CD4-positive, alpha-beta T cell treated with Interleukin-15 for 4 hours (primary cell): ENCODE data around the gene PSTK.

ENCODE experiments used
- DNase-seq: peaks from one replicate; pipeline ENCODE4 v3.0.0-alpha.2; 2020; ENCODE audit warnings: low spot score

PSTK gene, protein sequence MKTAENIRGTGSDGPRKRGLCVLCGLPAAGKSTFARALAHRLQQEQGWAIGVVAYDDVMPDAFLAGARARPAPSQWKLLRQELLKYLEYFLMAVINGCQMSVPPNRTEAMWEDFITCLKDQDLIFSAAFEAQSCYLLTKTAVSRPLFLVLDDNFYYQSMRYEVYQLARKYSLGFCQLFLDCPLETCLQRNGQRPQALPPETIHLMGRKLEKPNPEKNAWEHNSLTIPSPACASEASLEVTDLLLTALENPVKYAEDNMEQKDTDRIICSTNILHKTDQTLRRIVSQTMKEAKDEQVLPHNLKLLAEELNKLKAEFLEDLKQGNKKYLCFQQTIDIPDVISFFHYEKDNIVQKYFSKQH

DNA sequence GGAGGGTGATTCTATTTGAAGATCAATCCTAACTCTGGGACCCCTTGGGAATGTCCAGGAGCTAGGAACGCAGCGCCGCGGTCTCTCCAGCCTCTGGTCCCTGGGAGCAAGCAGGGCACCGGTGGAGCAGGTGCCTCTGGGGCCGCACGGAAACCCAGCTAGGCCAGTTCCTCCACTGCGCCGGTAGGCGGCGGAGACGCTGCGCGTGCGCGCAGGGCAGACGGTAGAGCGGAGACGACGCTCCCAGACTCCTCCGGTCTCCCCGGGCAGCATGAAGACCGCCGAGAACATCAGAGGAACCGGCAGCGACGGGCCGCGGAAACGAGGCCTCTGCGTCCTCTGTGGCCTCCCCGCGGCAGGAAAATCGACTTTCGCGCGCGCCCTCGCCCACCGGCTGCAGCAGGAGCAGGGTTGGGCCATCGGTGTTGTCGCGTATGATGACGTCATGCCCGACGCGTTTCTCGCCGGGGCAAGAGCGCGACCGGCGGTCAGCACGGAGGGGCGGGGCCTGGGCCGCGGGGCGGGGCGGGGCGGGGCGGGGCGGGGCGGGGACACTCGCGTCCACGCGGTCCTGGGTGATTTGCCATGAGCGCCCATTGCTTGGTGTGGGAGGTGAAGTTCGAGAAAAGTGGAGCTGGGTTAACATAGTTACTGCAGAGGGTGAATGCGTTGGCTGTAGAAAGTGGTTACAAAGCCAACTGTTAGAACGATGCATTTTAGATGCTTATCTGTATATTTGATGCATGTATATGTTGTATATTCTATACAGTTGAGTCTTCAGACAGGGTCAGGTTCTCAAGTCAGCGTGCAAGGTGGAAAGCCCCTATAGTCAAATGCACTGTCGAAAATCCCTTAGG is at the start of gene PSTK:
TSS of gene PSTK (plus strand) at position 193 of the 857 bp plus-strand sequence. CDS start at position 272, 79 bp downstream.
- peak; percentile 87 for DNase-seq

DNA sequence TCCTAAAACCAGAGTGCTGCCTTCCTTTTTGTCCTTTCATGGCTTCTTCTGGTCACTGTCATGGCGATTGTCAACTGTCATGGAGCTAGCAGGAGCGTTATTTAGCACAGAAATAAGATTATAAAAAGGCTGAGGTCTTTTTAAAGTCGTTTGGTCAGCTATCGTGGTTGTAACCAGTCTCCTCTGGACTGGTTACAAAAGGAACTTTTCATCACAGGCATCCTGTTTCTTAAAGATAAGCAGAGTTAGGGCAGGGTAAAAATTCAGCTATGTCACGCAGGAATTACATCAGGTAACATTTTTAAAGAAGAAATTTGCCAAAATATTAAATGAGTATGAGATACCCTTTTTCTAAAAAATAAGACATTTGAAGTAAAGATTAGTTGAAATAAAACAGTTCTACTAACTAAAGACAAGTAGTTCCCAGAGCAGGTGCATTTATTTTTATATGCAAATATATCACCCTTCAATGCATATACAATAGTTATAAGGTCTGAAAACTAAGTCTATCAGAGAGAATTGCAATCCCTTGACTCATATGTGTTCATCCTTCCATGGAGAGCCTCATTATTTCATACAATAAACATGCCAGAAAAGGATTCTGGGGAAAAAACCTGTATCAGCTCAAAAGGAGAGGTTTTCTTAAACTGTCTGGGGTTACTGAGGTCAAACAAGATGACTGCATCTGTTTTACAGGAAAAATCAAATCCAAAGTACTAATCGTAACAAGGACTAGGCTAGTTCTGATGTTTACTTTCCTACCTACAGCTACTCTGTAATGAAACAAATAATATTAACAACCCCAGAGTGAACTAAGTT is 48.9 kb upstream of the PSTK start:
- no peak for DNase-seq

DNA sequence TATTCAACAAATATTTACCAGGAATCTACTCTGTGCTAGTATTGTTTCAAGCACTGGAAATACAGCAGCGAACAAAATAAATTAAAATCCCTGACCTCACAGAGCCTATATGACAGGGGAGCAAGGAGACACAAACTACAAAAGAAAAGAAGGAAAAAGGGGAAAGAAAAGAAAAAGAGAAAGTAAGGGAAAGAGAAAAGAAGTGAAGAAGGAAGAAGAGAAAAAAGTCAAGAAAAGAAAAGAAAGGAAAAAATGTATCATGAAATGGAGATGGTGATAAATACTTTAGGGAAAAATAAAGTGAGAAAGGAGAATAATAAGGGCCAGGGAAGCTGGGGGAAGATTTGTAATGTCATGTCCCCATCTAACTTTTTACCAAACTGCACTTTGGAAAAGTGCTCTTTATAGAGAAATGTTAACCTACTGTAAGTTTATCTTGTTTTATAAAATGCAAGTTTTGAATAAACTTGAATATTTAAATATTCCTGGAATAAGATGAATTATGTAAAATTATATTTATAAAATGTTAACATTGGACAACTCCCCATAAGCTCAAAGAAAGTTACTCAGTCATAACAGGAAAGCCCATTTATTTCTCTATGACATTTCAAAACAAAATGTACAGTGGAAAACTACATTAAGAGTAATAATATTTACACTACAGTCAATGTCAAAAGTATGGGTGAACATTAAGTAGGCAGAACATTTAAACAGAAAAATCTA is 40.9 kb upstream of the PSTK start:
- no peak for DNase-seq

DNA sequence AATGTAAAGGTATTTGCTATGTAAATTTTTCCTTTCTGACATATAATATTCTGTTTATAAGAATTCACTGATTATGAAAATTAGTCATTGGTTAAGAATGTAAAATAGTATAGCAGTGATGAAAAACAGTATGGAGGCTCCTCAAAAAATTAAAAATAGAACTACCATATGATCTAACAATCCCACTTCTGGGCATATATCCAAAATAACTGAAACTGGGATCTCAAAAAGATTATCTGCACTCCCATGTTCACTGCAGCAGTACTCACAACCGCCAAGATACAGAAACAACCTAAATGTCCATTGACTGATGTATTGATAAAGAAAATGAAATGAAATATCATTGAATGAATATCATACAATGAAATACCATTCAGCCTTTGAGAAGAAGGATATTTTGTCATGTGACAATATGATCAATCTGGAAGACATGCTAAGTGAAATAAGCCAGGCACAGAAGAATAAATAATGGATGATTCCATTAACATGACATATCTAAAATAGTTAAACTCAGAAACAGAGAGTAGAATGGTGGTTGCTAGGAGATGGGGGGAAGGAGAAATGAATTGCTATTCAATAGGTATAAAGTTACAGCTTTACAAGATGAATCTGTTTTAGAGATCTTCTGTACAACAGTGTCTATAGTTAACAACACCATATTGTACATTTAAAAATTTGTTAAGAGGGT is 40.2 kb upstream of the PSTK start:
- no peak for DNase-seq

DNA sequence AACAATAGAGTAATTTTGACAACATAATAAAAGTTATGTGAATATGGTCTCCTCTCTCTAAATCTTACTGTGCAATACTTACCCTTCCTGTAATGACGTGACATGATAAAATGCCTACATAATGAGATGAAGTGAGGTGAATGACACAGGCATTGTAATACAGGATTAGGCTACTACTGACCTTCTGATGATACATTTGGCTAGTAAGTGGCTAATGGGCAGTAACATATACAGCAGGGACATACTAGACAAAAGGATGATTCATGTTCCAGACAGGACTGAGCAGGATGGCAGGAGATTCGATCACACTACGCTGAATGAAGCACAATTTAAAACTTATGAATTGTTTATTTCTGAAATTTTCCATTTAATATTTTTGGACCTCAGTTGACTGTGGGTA is 30.9 kb upstream of the PSTK start:
- no peak for DNase-seq

DNA sequence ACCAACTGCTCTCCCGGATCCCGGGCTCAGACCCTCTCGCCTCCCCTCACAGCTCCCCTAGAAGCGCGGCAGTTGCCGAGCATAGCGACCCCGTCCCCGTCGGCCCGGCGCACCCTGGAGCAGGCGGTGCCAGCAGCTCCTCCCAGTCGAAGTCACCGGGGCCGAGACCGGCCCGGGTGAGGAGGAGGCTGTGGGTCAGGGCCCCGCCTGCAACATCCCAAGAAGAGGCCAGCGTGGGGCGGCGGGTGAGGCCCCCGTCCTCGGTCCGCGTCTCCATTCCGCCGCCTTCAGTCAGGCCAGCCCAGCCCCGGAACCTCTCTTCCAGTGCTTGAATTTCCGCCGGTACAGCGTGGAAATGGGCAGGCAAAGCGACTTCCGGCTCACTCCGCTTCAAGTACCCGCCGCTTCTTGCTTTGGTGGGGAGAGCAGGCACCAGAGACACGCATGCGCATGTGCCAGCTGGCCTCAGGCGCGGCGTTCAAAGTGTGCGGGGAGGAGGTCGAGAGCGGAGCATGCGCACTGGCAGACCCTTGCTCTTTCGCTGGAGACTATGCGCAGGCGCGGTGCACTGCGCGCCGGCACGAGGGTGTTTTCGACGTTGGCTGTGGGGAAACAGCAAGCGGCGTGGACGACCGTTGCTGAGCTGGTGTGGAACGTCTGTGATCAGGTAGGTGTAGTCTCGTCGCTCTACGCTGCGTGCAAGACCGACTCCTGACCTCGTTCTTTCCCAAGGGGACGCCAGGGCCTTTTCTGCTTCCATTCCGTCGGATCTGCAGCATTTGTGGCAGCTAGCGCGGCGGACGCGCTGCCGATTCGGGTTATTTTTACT is 26.1 kb upstream of the PSTK start, which contains the start of gene C10orf88:
TSS of gene C10orf88 (minus strand) at position 326 of the 829 bp plus-strand sequence. CDS start at position 277, 49 bp downstream.
- DNase-seq: peak; percentile 98

DNA sequence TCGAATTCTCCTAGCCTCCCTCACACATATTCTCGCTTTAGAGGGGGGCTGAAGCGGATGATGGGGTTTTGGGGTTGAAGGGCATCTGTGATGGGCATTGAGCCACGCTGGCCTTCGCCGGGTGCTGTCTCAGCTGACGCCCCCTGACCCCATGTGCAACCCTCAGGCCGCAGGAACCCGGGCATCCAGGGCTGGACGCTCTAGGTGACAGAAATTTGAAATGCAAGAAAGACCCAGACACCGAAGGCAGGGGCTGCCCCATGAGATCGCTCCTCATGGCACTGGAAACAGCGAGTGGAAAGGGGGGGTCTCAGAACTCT is 25.5 kb upstream of the PSTK start:
- DNase-seq: no peak

DNA sequence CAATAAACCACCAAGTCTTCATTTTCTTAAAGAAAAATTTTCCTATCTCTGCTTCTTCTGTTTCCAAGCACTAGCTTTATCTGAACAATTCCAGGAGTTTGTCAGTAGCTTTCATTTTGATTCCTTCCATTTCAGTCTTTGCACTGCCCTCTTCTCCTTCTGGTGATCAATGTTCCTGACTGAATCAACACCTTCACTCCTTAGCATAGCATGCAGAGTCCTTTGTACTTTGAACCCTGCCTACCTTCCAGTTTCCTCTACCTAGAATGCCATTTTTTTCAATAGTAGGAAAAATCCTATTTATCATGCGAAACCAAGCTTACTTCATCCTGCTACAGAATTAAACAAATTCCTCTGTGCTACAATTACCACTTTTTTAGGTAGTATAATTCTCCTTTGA is 24.3 kb upstream of the PSTK start:
- no peak for DNase-seq

DNA sequence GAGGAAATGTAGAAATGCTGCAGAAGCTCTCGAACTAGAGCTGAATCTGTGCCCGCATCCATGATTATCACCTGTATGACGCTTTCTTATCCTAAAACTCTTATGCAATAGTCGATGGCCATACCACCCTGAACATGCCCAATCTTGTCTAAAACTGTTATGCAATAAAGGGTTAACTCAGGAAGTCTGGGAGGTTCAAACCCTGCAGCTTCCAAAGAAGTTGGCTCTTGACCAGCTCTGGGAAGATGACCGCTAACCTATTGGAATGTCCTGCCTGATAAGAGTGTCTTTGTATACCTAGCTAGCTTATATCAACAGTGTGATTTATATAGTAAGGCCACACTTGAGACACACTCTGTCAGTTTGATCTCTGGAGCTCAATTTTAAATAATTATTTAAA is 22.7 kb upstream of the PSTK start:
- DNase-seq: no peak

DNA sequence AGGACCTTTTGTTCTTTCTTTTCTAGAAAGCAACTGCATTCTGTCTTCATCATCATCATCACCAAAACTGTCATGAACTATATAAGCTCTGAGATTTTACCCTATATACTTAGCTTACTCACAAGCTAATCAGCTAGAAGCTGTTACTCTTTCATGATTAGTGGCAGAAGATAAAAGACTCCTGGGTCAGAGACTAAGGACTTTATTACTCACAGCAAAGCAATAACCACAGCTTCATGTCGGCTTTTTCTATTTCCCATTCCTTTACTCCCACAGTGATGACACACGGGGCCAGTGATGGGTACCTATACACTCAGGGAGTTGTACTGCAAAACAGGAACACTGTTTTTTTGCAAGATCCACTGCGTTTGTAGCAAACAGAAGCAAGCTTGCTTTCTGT is 17.8 kb upstream of the PSTK start:
- DNase-seq: no peak

DNA sequence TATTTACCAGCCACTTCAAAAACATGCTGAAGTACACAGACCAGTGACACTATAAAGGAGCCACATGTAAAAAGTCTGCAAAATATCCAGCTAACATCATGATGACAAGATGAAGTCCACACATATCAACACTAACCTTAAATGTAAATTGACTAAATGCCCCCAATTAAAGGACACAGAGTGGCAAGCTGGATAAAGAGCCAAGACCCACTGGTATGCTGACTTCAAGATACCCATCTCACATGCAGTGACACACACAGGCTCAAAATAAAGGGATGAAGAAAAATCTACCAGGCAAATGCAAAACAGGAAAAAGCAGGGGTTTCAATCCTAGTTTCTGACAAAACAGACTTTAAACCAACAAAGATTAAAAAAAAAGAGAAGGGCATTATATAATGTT is 13.3 kb upstream of the PSTK start:
- DNase-seq: no peak

DNA sequence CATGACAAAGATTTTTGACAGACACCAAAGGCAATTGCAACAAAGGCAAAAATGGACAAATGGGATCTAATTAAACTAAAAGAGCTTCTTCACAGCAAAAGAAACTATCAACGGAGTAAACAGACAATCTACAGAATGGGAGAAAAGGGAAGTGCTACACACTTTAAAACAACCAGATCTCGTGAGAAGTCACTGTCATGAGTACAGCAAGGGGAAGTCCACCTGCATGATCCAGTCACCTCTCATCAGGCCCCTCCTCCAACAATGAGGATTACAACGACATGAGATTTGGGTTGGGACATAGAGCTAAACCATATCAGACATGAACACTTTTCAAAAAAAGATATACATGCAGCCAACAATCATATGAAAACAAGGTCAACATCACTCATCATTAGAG is 11.5 kb upstream of the PSTK start:
- DNase-seq: no peak

DNA sequence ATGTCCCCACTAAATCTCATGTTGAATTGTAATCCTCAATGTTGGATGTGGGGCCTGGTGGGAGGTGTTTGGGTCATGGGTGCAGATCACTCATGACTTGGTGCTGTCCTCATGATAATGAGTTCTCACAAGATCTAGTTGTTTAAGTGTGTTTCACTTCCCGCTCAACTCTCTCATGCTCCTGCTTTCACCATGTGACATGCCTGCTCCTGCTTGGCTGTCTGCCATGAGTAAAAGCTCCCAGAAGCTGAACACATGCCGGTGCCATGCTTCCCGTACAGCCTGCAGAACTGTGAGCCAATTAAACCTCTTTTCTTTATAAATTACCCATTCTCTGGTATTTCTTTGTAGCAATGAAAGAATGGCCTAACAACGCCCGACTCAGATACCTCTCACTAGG is 6.2 kb upstream of the PSTK start:
- DNase-seq: no peak

DNA sequence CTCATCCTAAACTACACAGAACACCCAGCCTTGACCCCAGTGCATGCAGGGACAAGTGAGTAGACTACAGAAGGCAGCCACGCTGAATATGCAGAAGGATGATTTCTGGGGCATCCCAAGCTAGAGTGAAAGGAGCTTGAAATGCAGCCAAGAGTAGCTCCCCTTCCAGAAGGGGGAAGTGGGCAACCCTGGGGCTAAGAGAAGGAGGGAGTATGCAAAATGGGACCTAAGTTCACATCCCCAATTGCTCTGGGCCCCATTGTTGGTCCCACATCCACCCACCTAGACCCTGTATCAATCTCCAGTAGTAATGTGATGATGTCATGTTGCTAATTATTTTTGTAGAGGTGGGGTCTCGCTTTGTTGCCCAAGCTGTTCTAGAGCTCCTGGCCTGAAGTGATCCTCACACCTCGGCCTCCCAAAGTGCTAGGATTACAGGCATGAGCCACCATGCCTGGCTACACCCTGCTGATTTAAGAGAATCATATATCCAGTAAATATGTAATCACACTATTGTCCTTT is 5.6 kb upstream of the PSTK start:
- no peak for DNase-seq

DNA sequence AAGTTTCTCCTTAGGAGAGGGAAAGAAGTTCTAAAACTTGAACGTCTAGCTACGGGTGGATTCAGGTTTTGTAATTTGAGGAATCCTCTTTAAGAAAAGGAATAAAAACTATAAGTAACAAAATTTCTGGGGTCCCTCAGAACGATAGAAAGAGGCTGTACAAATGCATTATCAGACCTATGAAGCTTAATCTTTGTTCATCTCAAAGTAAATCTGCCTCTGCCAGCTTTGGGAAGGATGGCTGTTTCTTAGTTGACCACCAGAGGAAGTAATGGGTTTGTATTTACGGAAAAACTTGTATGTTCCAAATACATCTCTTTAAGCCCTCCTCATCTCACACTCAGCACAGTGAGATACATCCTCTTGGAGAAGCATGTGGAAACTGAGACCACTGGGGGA is 864 bp downstream of the PSTK start:
- DNase-seq: peak; percentile 1

DNA sequence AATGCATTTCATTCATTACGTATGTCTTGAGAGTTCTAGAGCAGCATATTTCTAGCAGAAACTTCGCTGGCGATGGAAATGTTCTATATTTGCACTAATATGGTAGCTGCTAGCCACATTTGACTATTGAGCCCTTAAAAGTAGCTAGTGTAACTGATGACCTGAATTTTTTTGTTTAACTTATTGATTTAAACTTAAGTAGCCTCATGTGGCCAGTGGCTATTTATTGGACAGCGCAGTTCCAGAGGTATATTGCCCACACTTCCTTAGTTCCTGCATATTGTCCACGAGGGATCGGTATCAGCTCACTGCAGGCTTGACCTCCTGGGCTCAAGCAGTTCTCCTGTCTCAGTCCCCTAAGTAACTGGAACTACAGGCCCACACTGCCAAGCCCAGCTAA is 3.7 kb downstream of the PSTK start:
- DNase-seq: no peak

DNA sequence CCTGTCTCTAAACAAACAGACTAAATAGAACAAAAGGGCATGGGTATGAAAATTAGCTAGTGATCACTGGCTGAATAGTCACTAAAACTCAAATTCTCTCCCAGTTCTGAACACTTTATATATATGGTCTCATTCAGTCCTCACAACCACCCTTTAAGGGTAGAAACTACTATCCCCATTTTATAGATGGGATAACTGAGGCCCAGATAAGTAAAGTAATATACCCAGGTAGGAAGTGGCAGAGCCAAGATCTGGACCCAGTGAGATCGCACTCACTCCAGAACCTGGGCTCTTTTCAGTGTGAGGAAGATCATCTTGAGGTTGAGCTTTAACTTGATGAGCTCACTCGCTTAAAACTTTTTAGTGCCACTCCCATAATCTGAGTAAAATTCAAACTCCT is 4.5 kb downstream of the PSTK start:
- no peak for DNase-seq

DNA sequence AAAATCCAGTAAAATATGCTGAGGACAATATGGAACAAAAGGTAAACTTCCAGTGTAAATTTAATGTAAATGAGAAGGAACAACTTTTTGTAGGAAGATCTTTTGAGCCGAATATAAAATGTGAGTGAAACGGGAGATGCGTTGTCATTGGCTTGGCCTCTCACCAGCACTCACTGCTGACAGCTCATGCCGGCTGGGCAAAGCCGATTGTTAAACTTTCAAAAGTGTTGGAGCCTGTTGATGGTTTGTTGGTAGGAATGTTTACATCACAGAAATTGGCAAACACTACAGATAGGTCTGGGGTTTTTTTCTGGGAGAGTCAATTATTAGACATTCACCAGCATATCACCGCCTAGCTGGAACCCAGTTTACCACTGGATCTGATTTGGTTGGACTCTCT is 6.1 kb downstream of the PSTK start:
- no peak for DNase-seq

DNA sequence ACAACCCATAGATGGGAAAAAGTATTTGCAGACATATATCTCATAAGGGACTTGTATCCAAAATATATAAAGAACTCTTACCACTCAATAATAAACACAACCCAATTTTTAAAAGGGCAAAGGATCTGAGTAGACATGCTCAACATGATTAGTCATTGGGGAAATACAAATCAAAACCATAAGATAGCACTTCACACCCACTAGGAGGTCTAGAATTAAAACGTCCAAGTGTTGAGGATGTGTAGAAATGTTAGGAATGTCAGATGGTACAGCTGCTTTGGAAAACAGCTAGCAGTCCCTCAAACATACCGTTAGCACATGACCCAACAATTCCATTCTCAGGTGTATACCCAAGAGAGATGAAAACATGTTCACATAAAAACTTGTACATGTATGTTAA is 8.3 kb downstream of the PSTK start:
- DNase-seq: no peak

DNA sequence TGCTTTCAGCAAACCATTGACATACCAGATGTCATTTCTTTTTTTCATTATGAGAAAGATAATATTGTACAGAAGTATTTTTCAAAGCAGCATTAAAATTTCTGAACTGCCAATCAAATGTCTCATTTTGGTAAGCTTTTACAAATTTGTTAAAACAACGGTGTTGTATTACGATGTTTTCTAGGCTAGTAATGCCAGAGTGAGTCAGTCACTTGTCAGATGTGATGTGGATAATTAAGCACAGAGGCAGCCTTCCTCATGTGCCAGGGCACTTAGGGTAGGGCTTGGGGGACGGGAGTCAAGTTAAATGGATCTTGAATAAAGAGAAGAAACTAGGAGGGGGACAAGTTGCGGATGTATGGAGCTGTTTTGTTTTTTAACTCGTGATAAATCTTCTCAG is 10.1 kb downstream of the PSTK start:
- DNase-seq: no peak
